Measurements from ENCODE around the gene OPRL1.

OPRL1 gene

GRCh38 chr20:64042054-64042781 is 37.7 kb upstream of the OPRL1 start:
- DNase-seq, result peak; percentile 17

- DNase-seq, result no peak
Measured at GRCh38 chr20:64043768-64044167, 36.1 kb upstream of the OPRL1 start.

- DNase-seq, result no peak
Measured at GRCh38 chr20:64044484-64045247, 35.2 kb upstream of the OPRL1 start.

- no peak for DNase-seq
Measured at GRCh38 chr20:64045346-64046011, 34.4 kb upstream of the OPRL1 start.

- DNase-seq, result no peak
Measured at GRCh38 chr20:64047046-64047389, 32.9 kb upstream of the OPRL1 start.

GRCh38 chr20:64047968-64048401 is 31.9 kb upstream of the OPRL1 start:
- DNase-seq, result no peak

DNA sequence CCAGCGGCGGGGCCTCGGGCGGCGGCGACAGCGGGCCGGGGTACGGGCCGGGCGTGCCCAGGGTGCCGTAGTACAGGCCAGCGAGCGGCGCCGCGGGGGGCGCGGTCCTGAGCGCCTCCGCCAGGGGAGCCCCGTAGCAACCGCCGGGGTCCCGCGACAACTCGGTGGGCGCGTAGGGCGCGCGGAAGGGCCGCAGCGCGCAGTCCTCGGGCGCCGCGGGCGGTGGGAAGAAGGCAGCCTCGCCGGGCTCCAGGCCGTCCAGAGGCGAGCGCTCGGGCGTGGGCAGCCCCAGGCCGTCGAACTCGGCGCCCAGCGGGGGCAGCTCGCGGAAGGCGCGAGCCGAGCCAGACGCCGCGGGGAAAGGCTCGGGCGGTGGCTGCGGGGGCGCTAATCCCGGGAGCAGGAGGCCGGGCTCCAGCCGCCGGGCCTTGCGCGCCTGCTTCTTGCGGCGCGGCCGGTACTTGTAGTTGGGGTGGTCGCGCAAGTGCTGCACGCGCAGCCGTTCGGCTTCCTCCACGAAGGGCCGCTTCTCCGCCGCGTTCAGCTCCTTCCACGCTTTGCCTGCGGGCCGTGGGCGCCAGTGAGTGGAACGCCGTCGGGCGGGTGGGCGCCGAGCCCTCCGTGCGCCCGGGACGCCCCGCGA is 31.4 kb upstream of the OPRL1 start:
- DNase-seq, result no peak

DNA sequence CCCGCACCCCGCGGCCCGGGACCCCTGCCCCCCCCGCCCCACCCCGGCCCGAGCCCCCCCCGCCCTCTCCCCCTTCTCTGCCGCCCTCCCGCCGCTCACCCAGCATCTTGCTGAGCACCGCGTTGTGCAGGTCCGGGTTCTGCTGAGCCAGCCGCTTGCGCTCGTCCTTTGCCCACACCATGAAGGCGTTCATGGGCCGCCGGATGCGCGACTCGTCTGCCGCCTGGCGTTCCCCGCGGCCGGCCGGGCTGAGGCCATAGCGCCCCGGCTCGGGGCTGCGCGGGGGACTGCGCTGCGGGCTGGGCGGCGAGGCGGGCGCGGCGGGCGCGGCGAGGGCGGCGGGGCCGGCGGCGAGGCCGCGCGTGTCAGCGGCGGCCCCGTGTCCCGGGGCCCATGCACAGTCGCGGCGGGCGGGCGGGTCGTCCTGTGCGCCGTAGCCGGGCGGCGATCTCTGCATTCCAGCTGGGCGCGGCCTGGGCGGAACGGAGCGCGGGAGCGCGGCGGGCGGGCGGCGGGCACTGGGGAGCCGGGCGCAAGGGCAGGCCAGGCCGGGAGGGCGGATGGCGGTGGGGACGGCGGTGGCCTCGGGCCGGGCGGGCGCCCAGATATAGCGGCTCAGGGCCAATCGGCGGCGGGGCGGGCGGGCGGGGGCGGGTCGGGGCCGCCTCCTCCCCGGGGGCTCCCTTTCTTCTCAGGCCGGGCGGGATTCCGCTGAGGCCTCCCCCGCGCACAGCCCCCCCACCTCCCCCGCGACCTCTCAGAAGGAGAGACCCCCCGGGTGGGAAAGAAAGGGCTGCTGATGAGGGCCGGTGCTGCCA is 30.6 kb upstream of the OPRL1 start, which contains the start of gene SOX18:
Gene SOX18, minus strand, starts transcription at position 580 of the 818 bp plus-strand sequence. Its CDS starts 123 bp downstream, at position 457.
- DNase-seq, result peak; percentile 43

DNA sequence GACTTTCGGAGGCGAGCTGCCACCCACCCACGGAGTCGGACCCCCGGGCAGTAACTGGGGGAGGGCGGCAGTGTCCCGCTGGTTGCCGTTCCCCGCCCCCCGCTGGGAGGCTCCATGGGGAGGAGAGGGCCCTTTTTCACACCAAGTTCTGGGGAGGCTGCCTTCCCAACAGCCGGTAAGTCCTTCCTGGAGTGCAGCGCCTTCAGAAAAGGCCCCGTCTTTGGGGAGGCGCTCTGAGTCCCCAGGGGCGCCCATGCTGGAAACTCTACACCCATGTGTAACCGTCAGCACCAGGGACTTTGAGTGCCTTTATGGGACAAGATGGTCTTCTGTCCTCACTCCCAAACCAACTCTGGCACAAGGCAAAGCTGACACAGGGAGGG is 30.0 kb upstream of the OPRL1 start:
- DNase-seq, result no peak

DNA sequence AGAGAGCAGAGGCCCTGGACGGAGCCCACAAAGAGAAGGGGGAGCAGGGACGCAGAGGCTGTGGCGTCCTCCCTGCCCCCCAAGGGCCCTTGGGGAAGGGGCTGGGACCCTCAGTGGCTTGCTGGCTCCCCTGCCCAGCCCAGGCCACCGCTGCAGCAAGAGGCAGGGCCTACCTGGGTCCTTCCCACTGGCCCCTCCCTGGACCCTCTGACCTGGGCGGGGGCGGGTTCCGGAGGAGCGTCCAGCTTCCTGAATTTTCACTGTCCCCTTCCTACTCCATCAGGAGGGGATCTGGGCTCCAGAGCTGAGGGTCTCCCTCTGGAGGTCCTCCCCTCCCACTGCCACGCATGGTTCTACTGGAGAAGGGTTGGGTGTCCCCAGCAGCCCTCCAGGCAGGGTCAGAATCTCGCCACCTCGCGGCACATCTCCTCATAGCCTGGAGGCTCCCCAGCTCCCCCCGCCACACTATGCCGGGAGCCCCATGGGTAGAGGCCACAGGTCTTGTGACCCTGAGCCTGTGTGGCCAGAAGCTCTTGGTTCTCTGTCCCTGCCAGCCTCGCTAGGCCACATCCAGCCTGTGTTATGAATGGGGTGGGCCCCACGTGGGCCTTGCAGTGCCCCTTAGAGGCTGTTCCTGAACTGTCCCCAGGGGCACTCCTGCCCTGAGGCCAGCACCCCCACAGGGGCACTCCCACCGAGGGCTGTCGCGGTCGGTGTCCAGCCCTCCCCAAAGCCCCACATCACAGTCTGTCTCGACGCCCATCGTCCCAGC is 29.4 kb upstream of the OPRL1 start:
- no peak for DNase-seq

- DNase-seq, result no peak
Measured at GRCh38 chr20:64051033-64051452, 28.8 kb upstream of the OPRL1 start.

GRCh38 chr20:64051561-64052325 is 28.1 kb upstream of the OPRL1 start:
- DNase-seq, result no peak

DNA sequence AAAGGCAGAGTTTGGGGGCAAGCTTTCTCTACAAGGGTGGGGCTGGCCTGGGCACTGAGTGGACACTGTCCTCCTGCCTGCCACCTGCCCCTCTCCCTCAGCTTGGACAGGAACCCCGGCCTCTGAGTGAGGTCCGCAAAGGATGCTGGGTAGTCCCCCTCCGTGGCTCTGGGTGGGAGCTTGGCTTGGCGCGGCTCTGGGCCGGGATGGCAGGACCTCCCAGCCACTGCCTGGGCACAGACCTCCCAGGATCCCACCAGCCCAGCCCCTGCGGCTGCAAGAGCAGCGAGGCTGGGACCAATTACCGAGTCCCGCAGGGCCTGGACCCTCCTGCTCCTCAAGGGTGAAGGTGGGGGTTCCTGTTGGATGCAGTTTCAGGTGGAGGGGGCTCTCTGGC is 27.6 kb upstream of the OPRL1 start:
- DNase-seq, result no peak

GRCh38 chr20:64052987-64053840 is 26.7 kb upstream of the OPRL1 start:
- DNase-seq, result no peak

GRCh38 chr20:64053841-64054661 is 25.8 kb upstream of the OPRL1 start:
- DNase-seq, result no peak

DNA sequence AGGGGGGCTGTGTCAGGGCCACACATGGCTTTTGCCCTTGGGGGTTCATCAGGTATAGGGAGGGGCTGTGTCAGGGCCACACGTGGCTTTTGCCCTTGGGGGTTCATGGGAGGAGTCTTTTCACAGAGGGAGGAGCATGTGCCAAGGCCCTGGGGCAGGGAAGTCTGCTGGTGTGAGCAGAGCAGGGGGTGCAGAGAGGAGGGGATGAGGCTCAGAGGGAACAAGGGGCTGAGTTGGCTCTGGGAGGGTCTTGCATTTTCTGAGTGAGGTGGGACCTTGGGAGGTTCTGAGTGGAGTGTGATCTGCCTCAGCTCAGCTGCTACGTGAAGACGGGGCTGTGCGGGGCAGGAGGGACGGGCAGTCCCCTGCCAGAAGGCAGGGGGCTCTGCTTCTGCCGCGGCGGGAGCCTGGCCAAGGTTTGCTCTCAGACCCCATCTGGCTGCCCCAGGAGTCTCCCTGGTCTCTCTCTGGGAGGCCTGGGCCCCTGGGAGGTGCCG is 24.4 kb upstream of the OPRL1 start:
- DNase-seq, result no peak

- DNase-seq, result no peak
Measured at GRCh38 chr20:64055893-64056638, 23.8 kb upstream of the OPRL1 start.

- no peak for DNase-seq
Measured at GRCh38 chr20:64056639-64056888, 23.3 kb upstream of the OPRL1 start.

All from DMS79 treated with DMSO at 0.1 percent for 48 hours (cell line).